HG02973 (cell line): ENCODE data around the gene LMCD1.

Experiments
- ATAC-seq: cut with Tn5 transposase; IDR thresholded peaks from one replicate; pipeline ENCODE4 v1.9.1; 2021; ENCODE audit warnings: moderate library complexity; ENCODE audit not compliant: unreplicated experiment

Gene LMCD1

DNA sequence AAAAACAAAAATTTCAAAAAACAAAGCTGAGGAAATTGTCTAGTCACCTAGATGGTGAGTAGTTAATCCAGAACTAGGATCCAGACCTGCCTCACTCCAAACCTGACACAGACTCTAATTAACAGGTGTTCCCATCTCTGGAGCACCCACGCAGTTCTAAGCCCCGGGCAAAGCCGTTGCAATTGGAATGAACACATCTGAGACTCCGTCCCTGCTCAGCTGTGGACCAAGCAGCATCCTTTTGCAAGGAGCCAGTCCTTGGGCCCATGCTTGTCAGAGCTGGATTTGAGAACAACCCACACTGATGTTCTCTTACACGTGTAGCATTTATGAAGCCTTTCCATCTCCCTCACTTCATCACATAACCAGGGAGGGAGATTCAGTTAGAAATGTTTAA lies 54.8 kb downstream of the LMCD1 start:
- ATAC-seq: no peak

DNA sequence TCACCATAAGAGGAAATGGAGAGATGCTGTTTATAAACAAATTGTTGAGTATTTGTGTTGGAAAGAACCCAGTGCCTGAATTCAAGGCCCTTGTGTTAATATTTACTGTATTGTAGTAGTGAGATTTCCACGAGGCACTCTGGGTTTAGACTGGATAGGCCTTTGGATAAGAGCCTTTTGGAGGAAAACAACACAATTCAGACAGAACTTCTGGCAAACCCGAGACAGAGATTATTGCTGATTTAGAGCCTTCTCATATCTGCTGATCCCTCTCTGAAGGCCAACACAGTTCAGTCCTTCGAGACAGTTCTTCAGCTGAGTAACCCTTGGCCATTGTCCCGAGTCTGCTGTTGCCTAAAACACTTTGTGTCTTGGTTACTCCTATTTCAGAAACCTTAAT lies 55.7 kb downstream of the LMCD1 start:
- ATAC-seq: no peak

DNA sequence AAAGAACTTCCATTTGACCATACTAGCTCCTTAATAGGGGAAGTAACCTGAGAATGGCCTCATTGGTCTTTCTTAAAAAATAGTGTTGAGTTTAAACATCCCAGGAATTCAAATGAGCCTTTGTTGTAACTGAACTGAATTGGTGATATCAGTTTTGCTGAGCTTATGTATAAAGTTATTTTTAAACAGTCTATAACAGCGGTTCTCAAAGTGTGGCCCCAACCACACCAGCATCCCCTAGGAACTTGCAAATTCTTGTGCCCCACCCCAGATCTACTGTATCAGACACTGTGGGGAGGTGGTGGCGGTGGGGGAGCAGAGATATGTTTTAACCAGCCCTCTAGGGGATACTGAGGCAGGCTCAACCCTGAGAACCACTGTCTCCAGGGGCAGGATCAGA lies 57.0 kb downstream of the LMCD1 start:
- no peak for ATAC-seq

DNA sequence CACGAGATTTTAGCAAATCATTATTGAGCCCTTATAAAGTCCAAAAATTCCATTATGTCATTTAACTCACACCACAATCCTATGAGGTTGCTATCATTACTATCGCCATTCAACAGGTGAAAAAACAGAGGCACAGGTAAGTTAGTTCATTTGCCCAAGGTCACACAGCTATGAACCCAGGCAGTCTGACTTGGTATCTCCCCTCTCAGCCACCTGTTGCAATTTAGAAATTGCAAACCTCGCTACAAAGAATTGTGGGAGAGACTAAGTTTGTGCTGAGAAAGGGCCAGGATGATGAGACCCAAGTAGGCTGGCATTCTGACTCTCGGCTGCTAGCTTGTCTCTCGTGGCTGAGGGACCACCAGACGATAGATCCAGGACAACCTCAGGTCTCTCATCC lies 57.7 kb downstream of the LMCD1 start:
- no peak for ATAC-seq

DNA sequence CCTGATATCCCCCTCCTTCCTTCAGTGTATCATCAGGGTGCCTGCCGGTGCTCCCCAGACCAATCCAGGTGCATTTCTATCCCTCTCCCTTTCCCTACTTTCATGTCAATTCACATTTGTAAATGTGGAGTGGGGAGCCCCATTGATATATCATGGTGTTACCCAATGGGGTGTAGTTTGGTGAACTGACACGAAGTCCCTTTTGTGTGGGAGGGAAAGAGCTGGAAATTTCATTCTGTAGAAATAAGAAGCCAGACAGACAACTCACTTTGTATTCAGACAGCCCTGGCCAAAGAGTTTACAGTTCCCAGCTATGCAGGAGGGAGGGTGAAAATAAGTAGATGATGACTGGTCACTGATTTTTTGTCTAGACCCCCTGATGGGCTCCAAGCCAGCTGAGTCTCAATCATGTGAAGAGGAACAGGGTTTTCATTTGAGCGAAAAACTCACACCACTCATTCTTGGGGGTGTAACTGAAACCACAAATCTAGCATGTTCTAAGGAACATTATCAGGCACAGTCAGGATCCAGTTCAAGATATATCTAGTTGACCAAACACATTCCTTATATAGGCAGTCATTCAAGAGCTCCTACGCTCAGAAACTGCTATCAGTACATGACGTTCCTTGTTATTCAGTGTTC lies 58.9 kb downstream of the LMCD1 start:
- no peak for ATAC-seq

DNA sequence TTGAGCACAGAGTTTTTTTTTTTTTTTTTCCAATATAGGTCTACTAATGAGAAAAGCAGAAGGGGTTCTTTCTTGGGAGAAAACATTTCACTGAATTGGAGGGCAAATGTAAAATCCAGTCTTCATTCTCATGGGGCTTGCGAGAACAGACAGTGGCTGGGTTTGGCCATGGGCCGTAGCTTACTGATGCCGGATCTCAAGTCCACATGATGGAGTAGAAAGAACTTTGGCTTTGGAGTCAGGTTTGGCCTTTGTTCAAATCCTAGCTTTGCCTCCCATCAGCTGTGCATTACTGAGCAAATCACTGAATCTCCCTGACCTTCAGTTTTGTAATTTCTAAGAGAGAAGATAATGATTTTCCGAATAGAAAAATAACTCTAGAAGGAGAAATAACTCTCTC lies 59.7 kb downstream of the LMCD1 start:
- no peak for ATAC-seq

DNA sequence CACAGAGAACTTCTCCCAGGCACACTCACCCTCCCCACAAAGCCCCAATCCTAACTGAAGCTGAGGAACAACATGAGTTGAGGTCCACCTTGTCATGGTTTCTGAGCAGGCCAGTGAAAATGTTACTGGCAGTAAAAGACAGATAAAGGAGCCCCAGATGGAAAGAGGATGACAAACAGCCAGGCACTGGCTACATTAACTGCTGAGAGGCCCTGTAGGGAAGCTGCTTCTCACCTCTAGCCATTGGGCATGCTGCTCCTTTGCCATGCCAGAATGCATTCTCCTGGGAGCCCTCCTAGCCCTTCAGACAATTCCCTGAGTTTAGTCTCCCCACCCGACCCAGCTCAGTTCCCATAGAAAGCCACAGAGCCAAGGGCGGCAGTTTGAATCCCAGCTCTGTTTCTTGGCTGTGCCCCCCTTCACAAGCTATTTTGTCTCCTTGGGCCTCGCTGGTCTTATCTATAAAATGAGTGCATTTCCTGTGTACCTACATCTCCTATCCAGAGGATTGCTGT lies 60.5 kb downstream of the LMCD1 start:
- no peak for ATAC-seq

DNA sequence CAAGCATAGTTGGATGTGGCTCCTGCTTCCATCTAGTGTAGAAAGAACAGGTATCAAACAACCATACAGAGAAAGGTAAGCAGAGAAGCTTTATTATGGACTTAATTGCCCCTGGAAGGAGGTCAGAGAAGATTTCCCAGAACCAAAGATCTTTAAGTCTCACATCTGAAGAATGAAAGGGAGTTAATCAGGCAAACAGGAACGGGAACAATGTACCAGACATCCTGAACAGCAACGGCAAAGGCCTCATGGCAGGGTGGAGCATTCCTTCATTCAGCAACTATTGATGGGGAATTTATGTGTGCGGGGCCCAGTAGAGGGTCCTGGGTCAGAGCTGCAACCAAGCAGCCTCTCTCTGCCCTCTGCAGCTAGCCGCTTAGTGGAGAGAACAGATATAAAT lies 61.5 kb downstream of the LMCD1 start:
- ATAC-seq: no peak

DNA sequence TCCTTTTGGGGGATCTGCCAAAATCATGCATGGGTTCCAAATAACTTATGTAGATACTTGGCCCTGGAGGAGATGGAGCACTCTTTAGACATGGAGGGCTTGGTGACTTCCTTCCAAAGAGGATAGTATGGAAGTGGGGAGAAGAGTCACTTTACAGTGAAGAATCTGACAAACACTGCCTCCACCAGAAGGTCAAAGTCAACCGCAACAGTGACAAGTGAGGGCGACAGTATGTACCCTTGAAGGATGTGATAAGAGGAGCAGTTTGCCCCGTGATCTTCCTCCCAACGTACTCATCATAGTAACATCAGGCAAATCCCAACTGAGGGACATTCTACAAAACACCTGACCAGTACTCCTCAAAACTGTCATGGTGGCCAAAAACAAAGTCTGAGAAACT lies 62.0 kb downstream of the LMCD1 start:
- no peak for ATAC-seq

DNA sequence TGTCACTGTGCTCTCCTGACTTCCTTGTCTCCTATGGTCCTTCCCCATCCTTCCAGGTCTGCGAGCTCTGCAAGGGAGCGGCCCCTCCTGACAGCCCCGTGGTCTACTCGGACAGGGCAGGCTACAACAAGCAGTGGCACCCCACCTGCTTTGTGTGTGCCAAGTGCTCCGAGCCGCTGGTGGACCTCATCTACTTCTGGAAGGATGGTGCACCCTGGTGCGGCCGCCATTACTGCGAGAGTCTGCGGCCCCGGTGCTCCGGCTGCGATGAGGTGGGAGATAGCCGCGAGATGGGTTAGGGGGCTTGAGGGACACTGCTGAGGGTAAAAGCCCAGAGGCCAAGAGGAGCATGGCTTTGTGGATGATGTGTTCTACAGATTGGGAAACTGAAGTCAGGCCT lies 63.8 kb downstream of the LMCD1 start:
- ATAC-seq: no peak

DNA sequence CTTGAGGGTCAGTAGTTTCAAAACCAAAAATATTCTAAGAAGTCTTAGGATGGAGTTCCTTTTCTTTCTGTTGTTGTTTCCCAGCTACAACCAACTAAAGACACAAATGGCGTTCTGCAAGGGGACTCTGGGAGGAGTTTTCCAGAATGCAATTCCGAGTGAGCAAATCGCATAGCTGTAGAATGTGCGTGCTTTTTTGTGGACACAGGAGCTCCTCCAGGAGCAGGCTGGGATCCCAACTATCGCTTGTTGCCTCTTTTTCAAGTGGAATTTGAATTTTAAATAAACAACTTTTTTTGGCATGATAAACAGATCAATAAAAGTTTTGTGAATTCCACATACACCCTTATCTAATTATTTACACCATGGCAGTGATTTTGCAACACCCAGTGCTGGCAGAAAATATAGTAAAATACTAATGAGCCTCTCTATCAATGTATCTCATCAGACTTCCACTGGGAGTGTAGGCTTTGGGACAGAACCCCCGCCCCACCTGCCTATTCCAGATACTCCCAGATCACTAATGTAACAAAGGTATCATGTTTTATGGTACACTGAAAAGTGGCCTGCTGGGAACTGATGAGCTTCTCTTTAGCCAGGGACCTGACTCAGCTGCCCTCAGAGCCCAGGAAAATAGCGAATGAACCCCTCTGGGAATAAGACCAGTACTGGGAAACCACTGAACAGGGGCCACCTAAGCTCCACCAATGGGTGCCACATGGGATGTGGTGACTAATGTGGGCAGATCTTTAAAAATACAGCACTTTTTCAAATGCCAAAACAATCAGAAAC lies 66.4 kb downstream of the LMCD1 start:
- ATAC-seq: no peak

DNA sequence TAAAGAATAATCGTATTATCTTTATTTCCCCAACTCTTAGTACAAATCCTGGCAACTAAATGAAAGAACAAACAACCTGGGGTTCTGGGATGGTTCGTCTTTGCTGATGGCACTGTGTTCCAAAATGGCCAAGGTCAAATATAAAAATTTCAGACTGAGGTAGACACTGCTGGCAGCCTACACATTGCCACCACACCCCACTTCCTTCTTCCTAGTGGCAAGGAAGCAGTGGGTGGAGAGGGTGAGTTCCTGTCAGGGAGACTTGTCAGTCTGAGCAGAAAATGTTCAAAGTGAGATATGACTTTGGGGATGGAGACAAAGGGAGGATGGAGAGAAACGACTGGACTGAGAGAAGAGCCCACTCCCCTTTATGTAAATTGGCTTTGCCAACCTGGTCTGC lies 69.6 kb downstream of the LMCD1 start:
- ATAC-seq: no peak

DNA sequence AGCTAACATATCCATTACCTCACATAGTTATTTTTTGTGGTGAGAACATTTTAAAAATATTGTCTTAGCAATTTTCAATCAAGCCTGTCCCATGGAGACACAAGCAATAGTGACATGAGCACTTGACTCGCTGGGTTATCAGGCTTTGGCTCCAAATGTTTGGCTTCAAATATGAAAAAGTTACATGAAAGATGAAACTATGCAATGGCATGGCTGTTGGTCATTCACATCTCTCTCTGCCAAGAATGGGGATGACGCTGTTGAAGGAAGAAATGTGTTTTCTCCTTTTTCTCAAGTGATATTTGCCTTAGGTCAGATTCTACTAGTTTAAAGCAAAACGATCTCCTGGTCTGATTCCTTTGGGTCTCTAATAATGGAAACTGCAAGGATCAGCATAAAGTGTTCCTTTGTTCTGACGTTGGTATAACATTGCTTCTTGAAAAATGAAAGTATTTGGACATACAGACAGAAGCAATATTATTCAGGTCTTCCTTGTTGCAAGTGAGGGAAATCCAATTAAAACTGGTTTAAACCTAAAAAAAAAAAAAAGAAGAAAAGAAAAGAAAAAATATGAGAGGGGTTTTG lies 71.8 kb downstream of the LMCD1 start:
- no peak for ATAC-seq

DNA sequence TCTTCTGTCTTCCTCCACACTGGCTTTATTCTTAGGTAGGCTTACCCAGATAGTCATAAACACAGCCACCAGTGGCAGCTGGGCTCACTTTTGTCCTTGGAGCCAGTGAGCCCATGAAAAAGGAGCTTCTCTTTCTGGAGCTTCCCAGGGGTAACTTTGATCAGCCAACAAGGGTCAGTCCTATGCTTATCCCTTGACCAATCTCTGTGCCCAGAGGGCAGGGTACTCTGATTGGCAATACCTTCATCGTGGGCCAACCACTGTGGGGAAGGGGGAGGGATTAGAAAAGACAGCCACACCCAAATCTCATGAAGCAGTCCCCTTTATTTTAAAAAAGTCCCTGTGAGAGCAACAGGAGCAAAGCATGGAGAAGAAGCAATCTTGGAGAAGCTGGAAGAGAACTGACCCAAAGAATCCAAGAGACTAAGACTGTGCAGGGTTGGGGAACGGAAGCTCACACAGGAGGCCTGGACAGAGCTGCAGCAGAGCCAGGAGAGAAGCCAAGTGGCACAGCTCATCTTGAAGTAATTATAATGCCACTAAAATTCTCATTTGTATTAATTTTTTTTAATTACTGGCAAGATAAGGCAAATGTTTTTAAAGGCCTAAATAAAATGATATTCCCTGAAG lies 72.5 kb downstream of the LMCD1 start:
- ATAC-seq: no peak

DNA sequence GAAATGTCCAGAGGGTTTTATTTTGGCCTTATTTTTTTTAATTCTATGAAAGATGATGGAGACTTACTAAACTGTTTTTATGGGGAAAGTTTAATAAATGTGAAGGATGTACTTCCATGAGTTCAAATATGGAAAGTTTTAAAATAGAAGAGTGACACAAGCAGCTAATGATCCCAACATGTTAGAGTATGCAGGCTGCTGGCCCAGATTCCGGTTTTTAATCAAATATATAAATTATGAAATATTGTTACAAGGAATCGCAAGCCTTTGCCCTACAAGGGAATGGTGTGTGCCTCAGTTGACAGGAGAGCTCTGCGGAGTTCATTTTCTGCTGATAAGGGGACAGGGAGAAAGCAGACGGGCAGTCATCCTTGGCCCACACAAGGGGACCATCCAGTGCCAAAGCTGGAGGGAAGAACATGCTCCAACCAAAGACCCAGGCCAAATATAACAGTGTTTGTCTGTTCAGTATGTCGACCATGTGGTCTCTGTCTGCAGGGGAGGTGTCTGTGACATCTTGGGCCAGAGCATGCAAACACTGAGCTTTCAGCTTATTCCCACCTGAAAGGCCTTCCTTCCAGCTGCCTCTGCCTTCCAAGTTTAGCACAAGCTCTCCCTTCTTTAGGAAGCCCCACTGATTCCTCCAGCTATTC lies 73.2 kb downstream of the LMCD1 start:
- ATAC-seq: no peak

DNA sequence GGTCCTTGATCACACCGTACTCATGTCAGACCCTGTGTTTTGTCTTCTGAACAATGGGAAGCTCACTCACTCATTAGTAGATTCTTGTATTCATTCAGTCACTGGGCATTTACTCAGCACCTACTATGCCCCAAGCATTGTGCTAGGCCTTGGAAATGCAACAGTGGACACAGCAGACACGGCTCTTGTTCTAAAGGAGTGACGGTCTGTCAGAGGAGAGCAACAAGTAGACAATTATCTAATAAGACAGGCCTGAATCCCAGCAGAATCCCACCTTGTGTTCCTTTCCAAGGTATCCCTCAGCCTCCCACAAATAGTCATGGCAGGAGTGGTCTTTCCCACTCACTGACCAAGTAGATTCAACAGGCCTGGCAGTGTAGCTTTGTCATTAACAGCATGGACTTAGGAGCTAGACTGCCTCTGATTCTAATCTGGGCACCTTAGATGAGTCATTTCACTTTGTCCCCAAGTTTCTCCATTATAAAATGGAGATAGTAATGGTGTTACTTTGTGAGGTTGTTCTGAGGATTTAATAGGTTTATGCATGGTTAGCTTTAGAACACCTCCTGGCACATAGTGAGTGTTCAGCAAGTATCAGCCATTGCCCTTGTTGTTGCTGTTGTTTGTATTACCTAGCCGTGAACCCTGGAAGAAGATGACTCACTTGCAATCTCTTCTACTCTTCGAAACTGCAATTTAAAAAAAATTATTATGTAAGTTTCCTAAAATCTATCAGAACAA lies 73.9 kb downstream of the LMCD1 start:
- ATAC-seq: no peak

DNA sequence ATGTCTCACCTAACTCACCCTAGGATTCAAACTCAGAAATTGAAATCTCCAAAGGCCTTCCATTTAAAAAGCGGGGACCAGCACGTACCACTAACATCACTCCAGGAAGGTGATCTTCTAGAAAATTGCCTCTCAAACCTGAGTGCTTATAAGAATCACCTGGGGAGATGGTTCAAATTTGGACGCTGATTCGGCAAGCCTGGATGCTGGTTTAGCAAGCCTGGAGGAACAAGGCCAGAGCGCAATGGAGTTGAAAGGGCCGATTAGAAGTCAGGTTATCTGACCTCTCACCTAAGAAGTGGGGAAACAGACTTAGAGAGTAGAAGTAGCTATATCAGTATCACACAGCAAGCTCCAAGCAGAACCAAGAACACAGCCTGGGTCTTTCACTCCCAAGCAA lies 74.8 kb downstream of the LMCD1 start:
- no peak for ATAC-seq

DNA sequence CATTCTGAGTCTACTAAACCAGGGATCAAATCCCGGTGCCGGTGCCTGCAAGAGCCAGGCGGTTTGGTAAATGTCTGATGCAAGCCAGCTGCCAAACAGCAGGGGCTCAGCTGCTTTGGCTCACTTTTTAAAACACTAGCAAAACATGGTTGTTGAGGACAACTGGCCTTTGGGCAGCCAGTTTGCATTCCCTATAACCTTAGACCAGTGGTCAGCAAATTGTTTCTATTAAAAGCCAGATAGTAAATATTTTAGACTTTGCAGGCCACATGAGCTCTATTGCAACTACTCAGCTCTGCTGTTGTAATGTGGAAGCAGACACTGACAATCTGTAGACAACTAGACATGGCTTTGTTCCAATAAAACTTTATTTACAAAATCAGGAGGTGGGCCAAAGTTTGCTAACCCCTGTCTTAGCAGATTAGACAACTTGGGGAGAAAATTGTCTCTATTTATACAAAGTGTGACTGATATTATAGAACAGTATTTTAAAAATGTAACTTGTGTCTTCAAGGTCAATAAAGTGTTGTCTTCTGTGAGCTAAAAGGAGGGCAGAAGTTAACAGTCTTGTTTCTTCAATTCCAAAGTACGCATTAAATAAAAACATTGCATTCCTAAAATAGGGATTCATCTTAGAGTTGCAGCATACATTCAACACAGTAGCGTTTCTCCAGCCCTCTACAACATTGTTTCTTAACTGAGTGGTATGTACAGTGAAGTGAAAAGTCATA lies 75.4 kb downstream of the LMCD1 start:
- ATAC-seq: no peak

DNA sequence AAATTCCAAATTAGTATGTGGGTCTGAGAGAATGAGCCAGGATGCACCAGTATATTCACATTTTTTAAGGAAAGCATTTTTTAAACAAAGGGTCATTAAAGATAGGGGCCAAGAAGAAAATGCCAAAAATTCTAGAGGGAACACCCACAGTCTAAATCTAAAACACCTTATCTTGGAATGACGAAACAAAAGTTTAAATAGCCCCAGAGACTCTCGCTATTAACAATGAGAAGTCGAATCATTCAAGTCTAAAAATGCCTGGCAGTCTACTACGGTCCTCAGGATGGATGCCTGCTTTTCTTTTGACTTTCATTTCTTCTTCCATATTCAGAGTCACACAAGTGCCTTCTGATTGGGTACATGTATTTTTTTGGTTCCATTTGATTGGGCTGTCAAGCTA lies 76.7 kb downstream of the LMCD1 start:
- peak; percentile 31 for ATAC-seq

DNA sequence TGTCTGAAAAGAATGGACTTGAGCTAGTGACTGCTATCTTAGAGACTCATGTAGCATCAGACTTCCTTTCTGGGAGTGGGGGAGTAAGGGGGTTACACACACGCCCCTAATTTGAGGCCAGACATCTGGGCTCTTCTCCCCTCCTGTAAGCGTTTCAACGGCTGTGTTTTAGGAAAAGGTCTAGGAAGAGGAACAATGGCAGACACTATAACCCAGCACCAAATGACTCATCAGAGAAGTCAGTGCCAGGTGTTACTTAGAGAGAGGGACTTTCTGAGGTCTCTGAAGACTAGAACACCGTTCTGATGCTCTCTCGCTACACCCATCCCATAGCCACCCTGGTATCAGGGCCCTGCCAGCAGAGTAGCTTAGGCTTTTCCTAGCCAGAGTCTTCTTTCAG lies 77.5 kb downstream of the LMCD1 start:
- ATAC-seq: peak; percentile 98
